Mammary microvascular endothelial cell (primary cell): ENCODE measurements around the gene RALGAPA2. TPM values are rescaled to one million over a fixed set of nuclear protein-coding genes. Genes with fewer than 3 reads are reported as not detected.

Source experiments
- total RNA-seq: library from RNA; depleted of rRNA; stranded (reverse); fragments of >200 nt; gene quantifications from 2 replicates; pipeline ENCODE4 v1.2.3, GENCODE V29; 2015

RALGAPA2 gene
- 31.1 and 33.0 TPM in 2 replicates for total RNA-seq

DNA sequence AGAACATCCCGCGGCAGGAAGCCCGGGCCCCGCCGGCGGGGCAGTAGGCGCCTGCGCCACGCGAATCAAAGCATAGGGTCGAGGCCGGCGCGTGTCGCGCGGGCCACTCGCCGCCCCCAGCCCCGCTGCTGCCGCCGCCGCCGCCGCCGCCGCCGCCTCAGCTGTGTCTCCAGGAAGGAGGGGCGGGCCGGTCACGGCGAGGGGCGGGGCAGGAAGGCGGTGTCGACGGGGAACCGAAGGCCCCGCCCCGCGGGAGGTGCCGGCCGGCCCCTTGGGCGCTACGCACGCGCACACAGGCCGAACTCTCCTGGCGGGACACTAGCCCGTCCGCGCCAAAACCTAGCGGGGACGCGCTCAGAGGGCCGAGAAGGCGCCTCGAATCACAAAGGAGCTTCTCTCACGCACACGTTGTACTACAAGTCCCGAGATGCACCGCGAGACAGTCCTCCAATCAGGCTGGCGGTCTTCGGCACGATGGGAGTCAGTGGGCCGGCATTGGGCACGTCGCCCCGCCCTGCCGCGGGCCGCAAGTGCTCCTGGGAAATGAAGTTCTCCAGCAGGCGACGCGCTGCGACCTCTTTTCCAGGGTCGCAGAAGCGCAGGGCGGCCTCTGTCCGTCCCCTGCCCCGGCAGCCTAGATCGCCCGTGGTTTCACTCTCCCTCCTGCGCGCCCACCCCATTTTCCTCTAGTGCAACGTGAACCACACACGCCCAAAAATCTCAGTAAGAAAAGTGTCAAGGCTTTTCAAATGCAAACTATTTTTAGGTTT, at the start of gene RALGAPA2:
RALGAPA2 (minus strand) TSS at position 171 of the 770 bp plus-strand sequence; CDS start at position 7, 164 bp downstream.

DNA sequence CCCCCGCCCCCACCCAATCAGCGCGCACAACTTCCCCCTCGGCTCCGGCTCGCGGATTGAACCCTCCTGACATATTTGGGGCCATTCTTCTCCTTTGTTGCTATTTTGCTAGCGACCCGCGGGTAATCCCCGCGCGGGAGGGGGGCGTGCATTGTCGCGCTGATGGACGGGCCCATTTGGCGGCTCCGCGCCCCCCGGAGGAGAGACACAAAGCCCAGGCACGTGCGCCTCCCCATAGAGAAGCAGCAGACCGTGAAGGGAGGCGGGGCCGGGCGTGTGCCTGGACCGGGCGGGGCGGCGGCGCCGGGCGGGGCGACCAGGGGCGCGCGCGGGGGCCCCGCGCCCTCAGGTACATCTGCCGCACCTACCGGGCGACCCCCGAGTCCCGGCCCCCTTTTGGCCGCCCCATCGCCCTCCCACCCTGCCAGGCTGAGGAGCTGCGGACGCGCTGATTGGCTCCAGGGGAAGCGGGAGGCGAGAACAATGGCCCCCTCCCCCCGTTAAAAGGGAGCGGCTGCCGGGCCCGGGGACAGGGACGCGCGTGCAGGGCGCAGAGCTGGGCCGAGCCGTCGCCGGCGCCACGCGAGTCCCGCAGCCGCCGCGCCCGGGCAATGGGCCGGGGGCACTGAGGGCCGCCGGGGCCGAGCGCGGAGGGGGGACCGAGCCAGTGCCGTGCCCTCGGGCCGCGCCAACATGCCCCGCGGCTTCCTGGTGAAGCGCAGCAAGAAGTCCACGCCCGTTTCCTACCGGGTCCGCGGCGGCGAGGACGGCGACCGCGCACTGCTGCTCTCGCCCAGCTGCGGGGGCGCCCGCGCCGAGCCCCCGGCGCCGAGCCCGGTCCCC, 344.6 kb downstream of the RALGAPA2 start, which contains the start of gene INSM1:
INSM1 (plus strand) TSS at position 530 of the 843 bp plus-strand sequence; CDS start at position 694, 164 bp downstream.

